Measurements from ENCODE around the gene GALNS. TPM values are rescaled to one million over a fixed set of nuclear protein-coding genes. Genes with fewer than 3 reads are reported as not detected.
"Not testable (repeated sequence)": the region's sequence is repeated elsewhere in the genome, so short reads cannot be mapped to it uniquely, and the experiment has no call there.

Gene GALNS
- total RNA-seq, 4 donors from 2014 or later = 31.1 to 134 (median 43.3) TPM

GRCh38 chr16:88793251-88793954 lies 63.3 kb downstream of the GALNS start:
- no peak for DNase-seq (ENCODE audit: low spot score in 2 of 2)
- Histone ChIP-seq H3K27me3 (peaks cover 30% of the 10 kb centered on the region), H3K27ac (no peak overlapping the region), H3K4me3 (no peak overlapping the region), H3K36me3 (no peaks in the 10 kb centered on the region), H3K4me1 (peaks cover 20% of the 10 kb centered on the region), H3K9me3 (no peaks in the 10 kb centered on the region)
- TF ChIP-seq CTCF (IDR thresholded peaks at IDR 0.05) (no peak), POLR2AphosphoS5 (IDR thresholded peaks at IDR 0.05) (no peak)
- WGBS = 20% methylated on average over 8 of the region's 35 CpGs

GRCh38 chr16:88792668-88793250 lies 64.0 kb downstream of the GALNS start:
- TF ChIP-seq POLR2A (IDR thresholded peaks at IDR 0.05) (no peak), POLR2AphosphoS5 (IDR thresholded peaks at IDR 0.05) (no peak)
- Histone ChIP-seq H3K36me3 (no peaks in the 10 kb centered on the region), H3K9me3 (no peaks in the 10 kb centered on the region), H3K27ac (no peak overlapping the region), H3K4me1 (peaks cover 20% of the 10 kb centered on the region), H3K4me3 (no peak overlapping the region), H3K27me3 (peaks cover 30% of the 10 kb centered on the region)
- WGBS = 71% methylated on average over 3 of the region's 12 CpGs
- no peak for DNase-seq (ENCODE audit: low spot score in 2 of 2)

GRCh38 chr16:88792078-88792550 lies 64.6 kb downstream of the GALNS start:
- no peaks in the 10 kb centered on the region for H3K9me3 ChIP-seq
- TF ChIP-seq POLR2A (IDR thresholded peaks at IDR 0.05) = no peak
- peaks cover 20% of the 10 kb centered on the region for H3K4me1 ChIP-seq
- H3K27me3 ChIP-seq = peaks cover 30% of the 10 kb centered on the region
- no peak overlapping the region for H3K4me3 ChIP-seq
- H3K27ac ChIP-seq = no peak overlapping the region
- DNase-seq (ENCODE audit: low spot score in 2 of 2) = no peak
- H3K36me3 ChIP-seq = no peaks in the 10 kb centered on the region
- WGBS = 10% methylated on average over 2 of the region's 13 CpGs

GRCh38 chr16:88790312-88791211 lies 66.2 kb downstream of the GALNS start:
- H3K36me3 ChIP-seq = no peaks in the 10 kb centered on the region
- no peak overlapping the region for H3K27ac ChIP-seq
- no peak for DNase-seq (ENCODE audit: low spot score in 2 of 2)
- peaks cover 30% of the 10 kb centered on the region for H3K27me3 ChIP-seq
- no peak for TF ChIP-seq POLR2A (IDR thresholded peaks at IDR 0.05)
- no peak for TF ChIP-seq EP300 (IDR thresholded peaks at IDR 0.05)
- 25% methylated on average over 19 of the region's 24 CpGs for WGBS
- no peak overlapping the region for H3K4me3 ChIP-seq
- H3K9me3 ChIP-seq = no peaks in the 10 kb centered on the region
- peaks cover 22% of the 10 kb centered on the region for H3K4me1 ChIP-seq

GRCh38 chr16:88789594-88789993 lies 67.2 kb downstream of the GALNS start:
- WGBS = 90% methylated on average over 7 of the region's 7 CpGs
- no peak overlapping the region for H3K4me3 ChIP-seq
- H3K27me3 ChIP-seq = peaks cover 30% of the 10 kb centered on the region
- DNase-seq (ENCODE audit: low spot score in 2 of 2) = no peak
- H3K4me1 ChIP-seq = peaks cover 27% of the 10 kb centered on the region
- no peaks in the 10 kb centered on the region for H3K36me3 ChIP-seq
- no peaks in the 10 kb centered on the region for H3K9me3 ChIP-seq
- TF ChIP-seq EP300 (IDR thresholded peaks at IDR 0.05) (no peak), POLR2AphosphoS5 (IDR thresholded peaks at IDR 0.05) (no peak), POLR2A (IDR thresholded peaks at IDR 0.05) (no peak), CTCF (IDR thresholded peaks at IDR 0.05) (no peak)
- no peak overlapping the region for H3K27ac ChIP-seq

GRCh38 chr16:88788749-88789148 lies 68.0 kb downstream of the GALNS start:
- not testable (repeated sequence) for DNase-seq (ENCODE audit: low spot score in 2 of 2); H3K36me3 ChIP-seq; H3K4me3 ChIP-seq; H3K9me3 ChIP-seq; H3K27ac ChIP-seq
- Histone ChIP-seq H3K27me3 (peaks cover 29% of the 10 kb centered on the region), H3K4me1 (peaks cover 36% of the 10 kb centered on the region)
- WGBS = 88% methylated on average over 8 of the region's 8 CpGs
